ENCODE data around the gene AGRP. TPM values are rescaled to one million over a fixed set of nuclear protein-coding genes. Genes with fewer than 3 reads are reported as not detected.

The AGRP gene
- total and polyA plus RNA-seq, 4 donors: 0.18 to 0.50 TPM; not detected in 2

GRCh38 chr16:67449336-67449735, 34.0 kb downstream of the AGRP start:
- H3K36me3 ChIP-seq (ENCODE audit: control insufficient read depth in 4 of 4, insufficient read depth in 3 of 4, low read depth in 1 of 4, low read length in 3 of 4): peaks cover 2 to 9% (median 5%) of the 10 kb centered on the region in 4 donors
- WGBS: 29% methylated on average over 2 of the region's 2 CpGs
- no peak for DNase-seq (ENCODE audit: low spot score)
- no peaks in the 10 kb centered on the region for H3K27me3 ChIP-seq (ENCODE audit: control insufficient read depth in 4 of 4, insufficient read depth in 4 of 4, low read length in 3 of 4)
- H3K9ac ChIP-seq (ENCODE audit: low read depth in 1 of 2, low read length in 2 of 2): no peak overlapping the region
- H3K27ac ChIP-seq (ENCODE audit: low read depth in 1 of 2, low read length in 2 of 2): peak overlapping the region; percentile 20 to 42
- H3K9me3 ChIP-seq (ENCODE audit: control insufficient read depth in 4 of 4, low read length in 3 of 4): no peaks in the 10 kb centered on the region
- TF ChIP-seq JUND (IDR thresholded peaks at IDR 0.05) (no peak), SP1 (IDR thresholded peaks at IDR 0.05) (no peak), NR2F2 (IDR thresholded peaks at IDR 0.05) (no peak), REST (IDR thresholded peaks at IDR 0.05) (no peak), FOXA1 (IDR thresholded peaks at IDR 0.05) (no peak), ATF3 (IDR thresholded peaks at IDR 0.05) (no peak), FOXA2 (IDR thresholded peaks at IDR 0.05) (no peak), ZBTB33 (IDR thresholded peaks at IDR 0.05) (no peak), YY1 (IDR thresholded peaks at IDR 0.05) (no peak), TAF1 (conservative IDR thresholded peaks at IDR 0.05) (no peak), GABPA (IDR thresholded peaks at IDR 0.05 in 1 of 2, conservative IDR thresholded peaks at IDR 0.05 in 1 of 2) (no peak), MAX (IDR thresholded peaks at IDR 0.05) (no peak), RAD21 (IDR thresholded peaks at IDR 0.05) (no peak), HNF4A (conservative IDR thresholded peaks at IDR 0.05) (no peak), EGR1 (IDR thresholded peaks at IDR 0.05; ENCODE audit: low read depth in 2 of 2) (no peak)
- H3K4me3 ChIP-seq (ENCODE audit: low read depth in 1 of 3, low read length in 3 of 3): no peak overlapping the region
- peaks cover 38 to 81% (median 65%) of the 10 kb centered on the region in 4 donors for H3K4me1 ChIP-seq (ENCODE audit: control insufficient read depth in 4 of 4, insufficient read depth in 4 of 4, low read length in 3 of 4)

GRCh38 chr16:67448580-67448979, 34.8 kb downstream of the AGRP start:
- Histone ChIP-seq H3K27me3 (ENCODE audit: control insufficient read depth in 4 of 4, insufficient read depth in 4 of 4, low read length in 3 of 4) (no peaks in the 10 kb centered on the region), H3K27ac (ENCODE audit: low read depth in 1 of 2, low read length in 2 of 2) (peak overlapping the region in 1 of 2 donors; percentile 20), H3K4me3 (ENCODE audit: low read depth in 1 of 3, low read length in 3 of 3) (no peak overlapping the region), H3K9me3 (ENCODE audit: control insufficient read depth in 4 of 4, low read length in 3 of 4) (no peaks in the 10 kb centered on the region), H3K36me3 (ENCODE audit: control insufficient read depth in 4 of 4, insufficient read depth in 3 of 4, low read depth in 1 of 4, low read length in 3 of 4) (peaks cover 2 to 9% (median 5%) of the 10 kb centered on the region in 4 donors), H3K9ac (ENCODE audit: low read depth in 1 of 2, low read length in 2 of 2) (no peak overlapping the region), H3K4me1 (ENCODE audit: control insufficient read depth in 4 of 4, insufficient read depth in 4 of 4, low read length in 3 of 4) (peaks cover 39 to 89% (median 73%) of the 10 kb centered on the region in 4 donors)
- TF ChIP-seq EGR1 (IDR thresholded peaks at IDR 0.05; ENCODE audit: low read depth in 2 of 2): no peak
- TF ChIP-seq RXRA (IDR thresholded peaks at IDR 0.05): no peak
- no peak for TF ChIP-seq CTCF (IDR thresholded peaks at IDR 0.05; ENCODE audit: low read depth, low read length, missing input control)
- no peak for TF ChIP-seq HNF4A (conservative IDR thresholded peaks at IDR 0.05)
- no peak for TF ChIP-seq JUND (IDR thresholded peaks at IDR 0.05)
- no peak for TF ChIP-seq MAX (IDR thresholded peaks at IDR 0.05)
- TF ChIP-seq FOXA1 (IDR thresholded peaks at IDR 0.05): no peak
- no peak for TF ChIP-seq HNF4G (IDR thresholded peaks at IDR 0.05)
- no peak for TF ChIP-seq RAD21 (IDR thresholded peaks at IDR 0.05)
- TF ChIP-seq YY1 (IDR thresholded peaks at IDR 0.05): no peak
- no peak for TF ChIP-seq ATF3 (IDR thresholded peaks at IDR 0.05)
- no peak for TF ChIP-seq GABPA (IDR thresholded peaks at IDR 0.05 in 1 of 2, conservative IDR thresholded peaks at IDR 0.05 in 1 of 2)
- TF ChIP-seq ZBTB33 (IDR thresholded peaks at IDR 0.05): no peak
- no peak for TF ChIP-seq NR2F2 (IDR thresholded peaks at IDR 0.05)
- no peak for TF ChIP-seq FOXA2 (IDR thresholded peaks at IDR 0.05)
- DNase-seq (ENCODE audit: low spot score): no peak
- WGBS: 93% methylated on average over 5 of the region's 5 CpGs
